ENCODE results near the gene KRTAP13-3. TPM values are rescaled to one million over a fixed set of nuclear protein-coding genes. Genes with fewer than 3 reads are reported as not detected.

The KRTAP13-3 gene
- total and polyA plus RNA-seq, 2 of the 8 experiments (the other 6 are each of a cell fraction or from before 2014, with no cell fraction given), result not detected

- Histone ChIP-seq H3K4me3 (ENCODE audit: extremely low read depth in 1 of 4, insufficient read depth in 2 of 4, low read depth in 3 of 4, low read length in 4 of 4) (no peak overlapping the region), H4K5ac (ENCODE audit: insufficient read length, low read depth, low read length) (no peak overlapping the region)
Measured at GRCh38 chr21:30443226-30443625, 17.5 kb upstream of the KRTAP13-3 start.

More at GRCh38 chr21:30443226-30443625, 17.5 kb upstream of the KRTAP13-3 start:
- H3K79me1 ChIP-seq (ENCODE audit: low read depth, low read length), result no peaks in the 10 kb centered on the region
- no peak overlapping the region for H2BK12ac ChIP-seq (ENCODE audit: low read depth, low read length)
- no peak overlapping the region for H3K27ac ChIP-seq (ENCODE audit: low read depth, low read length)
- POLR2A ChIA-PET (ENCODE audit: partially characterized antibody), result no interaction called here
- no peaks in the 10 kb centered on the region for H3K9me3 ChIP-seq (ENCODE audit: insufficient read depth in 2 of 2, low read depth in 1 of 2, low read length in 1 of 2)
- H4K20me1 ChIP-seq (replicated peaks in 1 of 2; ENCODE audit: control insufficient read depth in 1 of 2, insufficient read depth in 2 of 2, low read length in 2 of 2), result no peaks in the 10 kb centered on the region
- no peaks in the 10 kb centered on the region; a peak in 3 of 7 replicates for H3K4me1 ChIP-seq (replicated peaks in 1 of 4; ENCODE audit: control insufficient read depth in 3 of 4, insufficient read depth in 4 of 4, low read length in 3 of 4)
- H3K14ac ChIP-seq (ENCODE audit: insufficient read length), result no peak overlapping the region
- no peak overlapping the region for H2BK15ac ChIP-seq (ENCODE audit: low read length)
- H2BK120ac ChIP-seq (replicated peaks; ENCODE audit: low read depth, low read length), result no peak overlapping the region
- FAIRE-seq (no peak), DNase-seq (ENCODE audit: low read depth in 1 of 2, low spot score in 2 of 2) (no peak)
- H2AK5ac ChIP-seq (ENCODE audit: low read depth, low read length), result no peak overlapping the region
- no peak overlapping the region for H2BK5ac ChIP-seq (ENCODE audit: low read depth, low read length)
- H3K23me2 ChIP-seq (ENCODE audit: low read depth, low read length), result no peaks in the 10 kb centered on the region
- H2BK20ac ChIP-seq (ENCODE audit: low read length), result no peak overlapping the region
- H3K4me2 ChIP-seq (ENCODE audit: insufficient read depth in 1 of 2, low read depth in 2 of 2, low read length in 2 of 2), result no peak overlapping the region; a peak in 1 of 4 replicates
- H3K79me2 ChIP-seq (ENCODE audit: control insufficient read depth in 1 of 2, insufficient read depth in 2 of 2, low read length in 2 of 2), result no peaks in the 10 kb centered on the region
- H2AFZ ChIP-seq (ENCODE audit: low read length), result no peak overlapping the region
- H3K23ac ChIP-seq (ENCODE audit: insufficient read length), result no peak overlapping the region
- no peak overlapping the region for H4K91ac ChIP-seq (replicated peaks; ENCODE audit: insufficient read length, low read length)
- H3K18ac ChIP-seq (ENCODE audit: extremely low read depth, low read length), result no peak overlapping the region
- no peaks in the 10 kb centered on the region for H3K27me3 ChIP-seq (replicated peaks in 1 of 4; ENCODE audit: control insufficient read depth in 3 of 4, extremely low read depth in 1 of 4, insufficient read depth in 3 of 4, low read length in 3 of 4)
- H3K56ac ChIP-seq (replicated peaks; ENCODE audit: insufficient read length, low read depth, low read length), result no peak overlapping the region
- no peak overlapping the region for H3K4ac ChIP-seq (replicated peaks; ENCODE audit: insufficient read length, low read depth, low read length)
- no peak overlapping the region for H4K8ac ChIP-seq (ENCODE audit: extremely low read depth, insufficient read depth, low read length)
- H3K36me3 ChIP-seq (ENCODE audit: control insufficient read depth in 2 of 4, insufficient read depth in 4 of 4, low read length in 3 of 4), result no peaks in the 10 kb centered on the region
- TF ChIP-seq POU5F1 (IDR thresholded peaks at IDR 0.05; ENCODE audit: low read depth, low read length) (no peak), ATF2 (IDR thresholded peaks at IDR 0.05; ENCODE audit: low read length) (no peak), ATF3 (IDR thresholded peaks at IDR 0.05; ENCODE audit: insufficient read depth, low read depth, low read length) (no peak), EP300 (IDR thresholded peaks at IDR 0.05; ENCODE audit: borderline replicate concordance in 1 of 2, low read depth in 2 of 2, low read length in 2 of 2) (no peak), CTCF (IDR thresholded peaks at IDR 0.05; ENCODE audit: control extremely low read depth in 1 of 3, insufficient read depth in 1 of 3, low read depth in 1 of 3, low read length in 3 of 3) (no peak), NANOG (IDR thresholded peaks at IDR 0.05; ENCODE audit: insufficient read depth, low read depth, low read length, poor library complexity, severe bottlenecking) (no peak), KDM5A (IDR thresholded peaks at IDR 0.05; ENCODE audit: low read length) (no peak), EGR1 (IDR thresholded peaks at IDR 0.05; ENCODE audit: borderline replicate concordance, low read depth, low read length) (no peak), RFX5 (IDR thresholded peaks at IDR 0.05; ENCODE audit: borderline replicate concordance, low read depth, low read length) (no peak)
- no peak overlapping the region for H3K9ac ChIP-seq (replicated peaks in 1 of 4; ENCODE audit: extremely low read depth in 1 of 4, low read depth in 3 of 4, low read length in 3 of 4)
- CTCF ChIA-PET (ENCODE audit: partially characterized antibody), result interaction anchor here (0.6 to 3.7 kb wide), 11 partner anchors 10 to 733 kb away, joined by 3 to 20 read pairs (median 5); partner anchors contain the start of genes KRTAP13-4 and KRTAP25-1
